GM12892 (cell line): ENCODE data around the gene LGALS8.

Experiments used
- POLR2A ChIP-seq: IDR thresholded peaks from 2 replicates; pipeline ENCODE4 v1.6.1; 2011; ENCODE audit warnings: low read depth, low read length, control low read depth
- POLR2AphosphoS5 ChIP-seq: IDR thresholded peaks from 2 replicates; pipeline ENCODE4 v1.6.1; 2011; ENCODE audit warnings: low read depth, low read length, control low read depth

DNA sequence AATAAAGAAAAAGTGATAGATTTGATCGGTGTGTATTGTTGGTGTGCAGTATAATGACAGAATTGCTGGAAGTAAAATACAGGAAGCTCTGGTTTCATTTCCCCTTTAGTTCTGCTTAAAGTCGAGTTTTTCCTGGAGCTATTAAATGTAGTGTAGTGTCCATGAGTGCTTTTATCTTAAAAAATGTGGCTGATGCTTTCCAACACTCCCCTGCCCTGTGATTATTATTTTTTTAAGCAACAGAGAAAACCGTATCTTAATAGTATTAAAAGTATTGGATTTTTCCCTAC is 1.1 kb downstream of the LGALS8 start:
- TF ChIP-seq POLR2A (no peak), POLR2AphosphoS5 (no peak)
